Neural progenitor cell (in vitro differentiated cells): ENCODE measurements around the gene ABCC3.

Source experiments
- CTCF ChIP-seq: fragments of 200-600 bp; sonication (generic); IDR thresholded peaks from 2 replicates; pipeline ENCODE4 v1.5.1; 2017; ENCODE audit warnings: antibody characterized with exemption, mild to moderate bottlenecking
- EZH2 ChIP-seq: fragments of 200-600 bp; sonication (generic); IDR thresholded peaks from 2 replicates; pipeline ENCODE4 v1.6.1; 2017; ENCODE audit warnings: antibody characterized with exemption, mild to moderate bottlenecking, moderate library complexity
- EZH2phosphoT487 ChIP-seq: fragments of 200-600 bp; sonication (generic); IDR thresholded peaks from 2 replicates; pipeline ENCODE4 v1.6.1; 2017; ENCODE audit warnings: antibody characterized with exemption

GRCh38 chr17:50739098-50739497 is 104.4 kb downstream of the ABCC3 start:
- TF ChIP-seq CTCF, result no peak
- TF ChIP-seq EZH2phosphoT487, result no peak
- TF ChIP-seq EZH2, result no peak
